Right renal cortex interstitium (tissue), 3 donors: ENCODE results near the gene PFKFB2. TPM values are rescaled to one million over a fixed set of nuclear protein-coding genes. Genes with fewer than 3 reads are reported as not detected.

ENCODE experiments used
- DNase-seq, 3 donors: peaks; one replicate each; pipeline ENCODE4 v3.0.0-alpha.2; 2013; ENCODE audit warnings: low read depth in 3 of 3, low spot score in 2 of 3
- polyA plus RNA-seq, 3 donors: library from polyadenylated mRNA; unstranded; fragments of 120-200 nt; gene quantifications; one replicate each; pipeline ENCODE4 v1.2.1, GENCODE V29; 2013; ENCODE audit not compliant: insufficient read length in 3 of 3

The PFKFB2 gene
- polyA plus RNA-seq, 3 donors = 15.1 to 17.0 (median 15.4) TPM

GRCh38 chr1:207021139-207021861 lies 31.8 kb upstream of the PFKFB2 start:
- DNase-seq = no peak

GRCh38 chr1:207021876-207022596 lies 31.0 kb upstream of the PFKFB2 start:
- no peak for DNase-seq

GRCh38 chr1:207022996-207023679 lies 29.9 kb upstream of the PFKFB2 start:
- no peak for DNase-seq

- no peak for DNase-seq
Measured at GRCh38 chr1:207024202-207025145, 28.6 kb upstream of the PFKFB2 start.

GRCh38 chr1:207025146-207025880 lies 27.8 kb upstream of the PFKFB2 start:
- no peak for DNase-seq

GRCh38 chr1:207026104-207026534 lies 27.0 kb upstream of the PFKFB2 start:
- DNase-seq = no peak

GRCh38 chr1:207027206-207027777 lies 25.8 kb upstream of the PFKFB2 start:
- no peak for DNase-seq

GRCh38 chr1:207027921-207028320 lies 25.2 kb upstream of the PFKFB2 start:
- DNase-seq = no peak

GRCh38 chr1:207028884-207029650 lies 24.0 kb upstream of the PFKFB2 start:
- DNase-seq = no peak

GRCh38 chr1:207029701-207030521 lies 23.2 kb upstream of the PFKFB2 start:
- DNase-seq = no peak

- DNase-seq = no peak
Measured at GRCh38 chr1:207030522-207031009, 22.5 kb upstream of the PFKFB2 start.

GRCh38 chr1:207031016-207031415 lies 22.1 kb upstream of the PFKFB2 start:
- DNase-seq = no peak

GRCh38 chr1:207031632-207032264 lies 21.3 kb upstream of the PFKFB2 start:
- DNase-seq = no peak

GRCh38 chr1:207032528-207033017 lies 20.5 kb upstream of the PFKFB2 start, which contains the start of gene C1orf116:
Gene C1orf116, minus strand, starts transcription at chr1:207032756. Its CDS starts 5,158 bp downstream, at chr1:207027598.
- no peak for DNase-seq

- DNase-seq = no peak
Measured at GRCh38 chr1:207033302-207033701, 19.8 kb upstream of the PFKFB2 start.

- no peak for DNase-seq
Measured at GRCh38 chr1:207034208-207034607, 18.9 kb upstream of the PFKFB2 start.

GRCh38 chr1:207034998-207035397 lies 18.1 kb upstream of the PFKFB2 start:
- no peak for DNase-seq
